DLD1 (cell line): ENCODE measurements around the gene SSBP3.

Experiments
- in situ Hi-C: cut with HindIII; loops from 2 replicates; pipeline ENCODE4 v1.10.0; 2017; ENCODE audit warnings: low sequenced_read_pairs

The SSBP3 gene

DNA sequence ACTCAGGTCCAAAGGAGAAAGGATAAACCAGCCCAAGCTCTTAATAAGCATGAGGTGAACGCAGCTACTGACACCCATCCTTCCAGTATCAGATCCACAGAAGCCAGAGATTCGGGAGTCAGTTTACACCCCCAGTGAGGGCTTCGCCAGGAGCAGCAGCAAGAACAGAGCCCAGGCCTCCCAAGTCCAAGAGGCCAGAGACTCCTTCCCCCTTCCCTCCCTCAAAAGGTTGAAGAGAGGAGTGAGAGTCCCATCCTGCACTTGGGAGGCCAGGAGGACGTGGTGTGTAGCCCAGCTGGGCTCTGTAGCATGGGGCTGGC is 133.5 kb downstream of the SSBP3 start:
- in situ Hi-C loops, result no loop called here

DNA sequence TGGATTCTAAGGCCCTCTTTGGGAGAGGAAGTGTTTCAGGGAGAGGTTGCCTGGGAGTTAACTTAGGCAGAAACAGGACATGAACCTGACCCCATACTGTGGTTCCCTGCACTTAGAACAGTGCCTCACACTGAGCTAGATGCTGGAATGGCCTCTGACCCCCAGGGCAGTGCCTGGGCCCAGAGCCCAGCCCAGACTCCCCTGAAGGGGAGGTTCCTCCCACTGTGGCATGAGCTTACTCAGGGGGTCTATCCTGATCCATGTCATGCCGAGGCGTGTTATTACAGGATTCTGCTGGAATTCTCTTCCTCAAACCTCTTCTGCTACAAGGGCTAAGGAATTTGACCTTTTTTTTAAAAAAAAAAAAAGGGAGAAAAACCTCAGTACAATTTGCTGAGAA is 134.1 kb downstream of the SSBP3 start:
- in situ Hi-C loops, result no loop called here

DNA sequence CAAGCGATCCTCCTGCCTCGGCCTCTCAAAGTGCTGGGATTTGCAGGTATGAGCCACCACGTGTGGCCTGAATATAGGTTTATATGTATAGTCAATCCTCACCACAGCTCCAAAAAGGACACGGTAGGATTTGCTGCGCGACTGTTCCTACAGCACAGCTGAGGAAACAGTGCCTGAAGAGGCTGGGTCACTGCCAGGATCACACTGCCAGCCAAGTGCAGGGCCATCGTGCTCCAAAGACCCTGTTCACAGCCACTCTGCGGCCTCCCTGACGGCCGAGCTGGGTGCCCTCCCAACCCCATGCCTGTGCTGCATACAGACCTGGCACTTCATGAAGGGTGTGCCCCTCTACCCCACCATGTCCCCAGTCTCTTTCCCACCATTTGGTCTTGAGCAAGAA is 134.9 kb downstream of the SSBP3 start:
- in situ Hi-C loops, result no loop called here

DNA sequence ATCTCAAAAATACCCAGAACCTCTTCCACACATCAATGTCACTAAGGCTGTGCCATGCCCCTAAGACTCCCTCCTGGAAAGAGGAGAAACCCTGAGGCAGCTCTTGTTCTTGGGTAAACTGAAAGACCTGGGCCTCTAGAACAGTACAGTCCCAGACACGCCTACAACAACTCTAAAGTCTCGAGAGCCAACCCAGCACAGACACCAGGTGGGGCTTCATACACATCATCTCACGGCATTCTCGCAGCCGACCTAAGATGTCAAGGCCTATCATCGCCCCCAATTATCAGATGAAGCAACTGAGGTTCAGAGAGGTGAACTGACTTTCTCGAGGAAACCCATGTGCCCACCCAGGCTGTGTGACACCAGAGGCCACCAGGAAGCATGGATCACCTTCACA is 135.7 kb downstream of the SSBP3 start:
- in situ Hi-C loops, result no loop called here

DNA sequence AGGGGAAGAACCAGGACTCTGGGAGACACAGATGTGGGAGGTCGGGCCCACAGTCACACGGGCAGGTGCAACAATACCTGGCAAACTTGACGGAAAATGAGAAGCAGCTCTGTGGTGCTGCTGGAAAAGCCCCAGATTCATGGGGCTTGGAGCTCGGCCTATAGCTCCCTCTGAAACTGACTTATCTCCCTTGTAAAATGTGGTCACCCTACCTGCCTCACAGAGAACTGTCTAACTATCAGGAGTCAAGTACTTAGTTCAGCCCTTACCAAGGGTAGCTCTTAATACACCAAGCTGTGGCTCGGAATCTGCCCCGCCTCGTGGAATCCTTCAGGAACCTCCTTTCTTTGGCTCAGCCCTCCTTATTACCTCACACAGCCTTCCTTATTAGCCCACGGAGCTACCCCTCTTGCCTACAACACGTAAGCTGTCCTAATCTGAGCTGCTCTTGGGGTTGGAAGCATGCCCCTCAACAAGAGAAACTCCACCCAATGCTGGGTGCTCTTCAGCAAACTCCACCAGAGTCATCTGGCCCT is 137.4 kb downstream of the SSBP3 start:
- in situ Hi-C loops, result no loop called here

DNA sequence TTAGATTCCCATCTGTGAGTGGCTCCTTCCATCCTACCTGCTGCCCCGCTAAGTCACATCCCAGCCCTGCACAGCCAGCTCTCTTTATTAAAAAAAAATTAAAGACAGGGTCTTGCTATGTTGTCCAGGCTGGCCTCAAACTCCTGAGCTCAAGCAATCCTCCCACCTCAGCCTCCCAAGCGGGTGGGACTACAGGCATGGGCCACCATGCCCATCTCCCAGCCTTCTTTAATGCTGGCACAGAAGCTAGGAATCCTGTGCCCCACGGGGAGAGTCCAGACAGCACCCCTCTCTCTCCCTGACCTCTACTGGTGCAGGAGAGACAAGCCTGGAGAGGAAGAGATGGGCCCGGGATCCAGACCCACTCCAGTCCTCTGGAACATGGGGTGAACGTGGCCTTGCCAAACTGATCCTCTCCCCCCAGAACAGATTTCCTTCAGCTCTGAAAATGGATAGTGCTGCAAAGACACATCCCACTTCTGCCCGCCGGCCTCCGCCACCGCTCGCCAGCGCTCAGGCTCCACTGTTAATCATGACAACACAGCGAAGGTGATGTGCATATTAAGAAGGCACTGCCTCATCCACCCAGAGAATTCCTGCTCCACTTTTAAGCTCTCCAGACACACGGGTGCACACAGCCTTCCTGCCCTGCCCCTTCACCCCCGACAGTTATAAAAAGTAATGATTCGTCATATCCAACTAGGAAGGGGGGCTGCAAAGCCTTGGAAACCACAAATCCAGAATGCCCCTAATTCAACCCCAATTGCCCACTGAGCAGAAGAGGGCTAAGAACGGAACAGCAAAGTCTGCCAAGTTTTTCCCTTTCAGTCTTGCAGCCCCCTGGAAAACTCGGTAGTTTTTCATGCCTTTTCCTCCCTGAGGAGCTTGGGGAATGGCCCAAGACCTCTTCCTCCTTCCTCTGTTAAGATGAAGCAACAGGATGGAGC is 138.1 kb downstream of the SSBP3 start:
- in situ Hi-C loops, result no loop called here

DNA sequence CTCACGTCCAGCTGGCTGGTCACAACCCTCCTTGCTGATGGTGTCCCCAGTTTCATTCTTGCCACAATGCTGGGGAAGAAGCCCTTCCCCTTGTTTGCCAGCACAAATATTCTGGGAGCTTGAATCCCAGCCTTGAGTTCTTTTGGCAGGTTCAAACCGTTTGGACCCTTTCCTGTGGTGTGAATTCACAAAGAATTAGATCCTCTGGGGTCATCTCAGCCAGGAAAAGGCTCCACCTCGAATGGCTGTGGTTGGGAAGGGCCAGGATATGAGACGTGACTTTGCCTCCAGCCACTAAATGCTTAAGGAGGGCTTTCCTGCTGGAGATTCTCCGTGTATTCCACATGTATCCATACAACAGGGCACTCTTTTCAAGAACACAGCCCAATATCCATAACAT is 139.3 kb downstream of the SSBP3 start:
- in situ Hi-C loops, result no loop called here

DNA sequence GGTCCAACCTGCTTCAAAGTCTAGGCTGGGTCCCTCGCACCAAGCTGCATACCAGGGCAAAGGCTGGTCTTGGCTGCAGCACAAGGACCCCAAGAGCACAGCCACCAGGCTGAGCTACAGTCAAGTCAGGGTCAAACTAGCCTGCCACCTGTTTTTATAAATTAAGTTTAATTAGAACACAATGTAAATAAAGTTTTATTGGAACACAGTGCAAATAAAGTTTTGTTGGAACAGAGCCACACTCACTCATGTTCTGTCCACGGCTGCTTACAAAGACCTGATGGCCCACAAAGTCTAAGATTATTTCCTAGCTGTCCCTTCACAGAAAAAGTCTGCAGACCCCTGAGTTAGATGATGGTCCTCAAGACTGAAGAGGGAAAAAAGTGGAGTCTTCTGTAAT is 140.0 kb downstream of the SSBP3 start:
- in situ Hi-C loops, result no loop called here

DNA sequence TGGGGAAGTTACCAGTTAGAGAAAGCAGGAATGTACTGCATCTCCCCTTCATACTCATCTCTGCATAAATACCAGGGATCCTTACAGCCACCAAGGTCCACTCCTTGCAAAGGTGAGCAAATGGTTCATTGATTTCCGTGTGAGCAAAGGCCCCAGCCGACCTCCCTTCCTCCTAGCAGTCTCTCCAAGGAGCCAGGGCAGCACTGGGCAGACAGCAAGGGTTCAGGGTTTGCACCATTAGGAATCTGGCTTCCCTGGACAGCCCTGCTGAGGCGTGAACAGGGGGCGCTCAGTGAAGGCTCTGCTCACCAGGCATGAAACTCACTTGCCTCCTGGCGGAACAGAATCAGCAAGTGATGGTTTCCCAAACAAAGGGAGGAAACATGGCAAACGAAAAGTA is 140.5 kb downstream of the SSBP3 start:
- in situ Hi-C loops, result no loop called here

DNA sequence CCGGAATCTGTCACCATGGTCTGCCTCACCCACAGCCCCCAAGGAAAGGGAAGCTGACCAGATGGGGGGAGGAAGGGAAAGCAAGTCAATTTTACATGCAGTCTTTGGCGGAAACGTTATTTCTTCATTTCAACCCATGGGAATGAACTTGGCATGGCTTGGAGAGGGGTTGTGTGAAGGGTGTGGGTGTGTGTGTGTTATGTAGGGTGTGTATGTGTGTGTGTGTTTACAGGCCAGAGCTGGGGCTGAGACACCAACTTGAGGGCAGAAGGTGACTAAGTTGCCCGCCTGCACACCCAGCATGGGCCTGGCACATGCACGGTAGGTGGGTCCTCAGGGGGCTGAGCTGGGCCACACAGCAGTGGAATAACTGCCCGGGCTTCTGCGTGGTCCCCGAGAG is 141.1 kb downstream of the SSBP3 start:
- in situ Hi-C loops, result no loop called here

DNA sequence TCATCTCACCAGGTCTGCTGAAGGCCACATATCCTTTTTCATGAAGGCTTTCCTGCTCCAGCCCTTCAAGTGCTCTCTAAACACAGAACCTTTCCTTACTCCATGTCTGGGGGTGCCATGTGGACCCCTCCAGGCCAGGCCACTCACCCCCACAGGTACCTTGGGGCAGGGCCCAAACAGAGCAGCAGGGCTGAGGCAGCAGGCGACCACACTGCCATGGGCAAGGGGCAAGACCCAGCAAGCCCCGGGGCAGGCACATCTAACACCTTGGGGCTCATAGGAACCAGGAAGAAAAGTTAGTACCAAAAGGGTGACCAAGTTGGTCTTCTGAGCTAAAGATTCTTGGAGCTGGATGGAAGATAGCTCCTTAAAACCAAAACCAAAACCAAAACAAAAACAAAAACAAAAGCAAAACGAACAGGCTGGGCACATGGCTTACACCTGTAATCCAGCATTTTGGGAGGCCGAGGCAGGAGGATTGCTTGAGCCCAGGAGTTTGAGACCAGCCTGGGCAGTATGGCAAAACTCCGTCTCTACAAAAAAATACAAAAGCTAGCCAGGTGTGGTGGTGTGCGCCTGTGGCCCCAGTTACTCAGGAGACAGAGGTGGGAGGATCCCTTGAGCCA is 142.5 kb downstream of the SSBP3 start:
- in situ Hi-C loops, result no loop called here

DNA sequence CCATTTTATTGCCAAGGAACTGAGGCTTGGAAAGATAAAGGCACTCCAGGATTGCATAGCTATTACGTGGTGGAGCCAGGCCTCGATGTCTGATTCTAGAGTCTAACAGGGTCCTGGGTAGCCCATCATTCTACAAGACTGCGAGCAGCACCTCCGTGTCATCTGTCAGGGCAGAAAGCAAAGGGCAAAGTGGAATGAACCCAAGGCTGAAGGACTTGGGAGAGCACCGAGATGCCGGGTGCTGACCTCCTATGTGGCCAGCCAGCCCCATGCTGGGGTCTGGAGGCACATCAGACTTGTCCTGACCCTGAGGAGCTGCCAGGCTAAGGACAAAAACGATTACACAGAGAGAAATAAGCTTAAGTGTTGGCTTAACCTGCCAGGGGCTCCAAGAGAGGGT is 143.9 kb downstream of the SSBP3 start:
- in situ Hi-C loops, result no loop called here

DNA sequence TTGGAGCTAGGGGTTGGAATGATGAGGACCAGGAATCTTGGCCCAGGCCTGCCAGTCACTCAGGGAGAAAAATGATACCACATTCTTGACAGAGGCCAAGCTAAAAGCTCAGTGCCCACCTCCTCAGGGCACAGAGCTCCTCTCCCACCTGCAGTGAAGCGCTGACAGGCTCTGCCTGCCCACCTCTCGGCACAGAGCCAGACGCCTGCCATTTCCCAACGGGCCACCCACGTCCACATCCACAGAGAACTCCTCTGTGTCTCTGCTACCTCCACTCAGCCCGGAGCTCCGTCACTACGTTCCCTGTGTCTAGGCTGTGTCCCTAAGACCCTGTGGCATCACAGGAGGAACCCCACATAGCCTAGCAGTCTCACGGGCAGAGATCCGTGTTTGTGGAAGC is 145.4 kb downstream of the SSBP3 start:
- in situ Hi-C loops, result no loop called here

DNA sequence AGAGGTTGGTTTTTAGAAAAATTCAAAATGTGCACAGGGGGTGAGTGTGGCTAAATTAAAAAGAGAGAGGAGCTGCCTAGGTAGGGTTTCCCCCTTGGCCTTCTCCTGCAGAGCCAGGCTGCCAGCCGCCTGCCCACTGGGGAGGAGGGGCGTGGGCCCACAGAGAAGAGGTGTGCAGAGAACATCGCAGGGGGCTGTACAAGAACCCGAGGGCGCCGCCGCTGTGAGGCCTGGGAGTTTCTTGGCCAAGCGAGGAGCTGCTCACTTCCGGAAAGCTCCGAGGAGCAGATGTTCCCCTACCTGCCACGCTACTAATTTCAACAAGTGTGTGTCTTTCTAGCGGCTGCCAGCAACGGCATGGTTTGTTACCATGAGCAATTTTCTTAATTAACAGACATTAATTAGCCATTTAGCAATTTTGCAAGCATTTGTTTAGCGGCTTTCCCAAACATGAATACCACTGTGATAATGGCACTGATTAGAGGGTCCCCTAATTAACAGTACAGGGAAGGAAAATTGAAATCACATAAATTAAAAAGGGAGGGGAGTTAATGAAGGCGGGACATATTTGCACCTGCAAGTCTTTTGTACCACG is 146.6 kb downstream of the SSBP3 start:
- in situ Hi-C loops, result no loop called here

DNA sequence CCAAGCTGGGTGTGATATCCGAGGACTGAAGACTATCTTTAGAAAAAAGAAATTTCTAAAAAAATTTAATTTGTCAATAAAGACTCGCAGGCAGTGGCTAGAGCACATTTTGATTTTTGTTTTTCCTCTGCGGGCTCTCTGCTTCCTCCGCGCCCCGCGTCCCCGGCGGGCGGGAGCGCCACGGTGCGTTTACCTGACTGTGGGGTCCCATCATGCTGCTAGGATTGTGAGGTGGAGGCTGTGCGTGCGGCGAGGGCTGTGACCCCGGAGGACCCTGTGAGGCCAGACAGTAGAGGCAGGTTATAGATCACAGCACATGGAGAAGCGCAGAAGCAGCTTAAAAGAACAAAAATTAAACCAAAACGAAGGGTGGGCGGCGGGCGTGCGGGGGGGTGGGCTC is 148.3 kb downstream of the SSBP3 start:
- in situ Hi-C loops, result no loop called here

DNA sequence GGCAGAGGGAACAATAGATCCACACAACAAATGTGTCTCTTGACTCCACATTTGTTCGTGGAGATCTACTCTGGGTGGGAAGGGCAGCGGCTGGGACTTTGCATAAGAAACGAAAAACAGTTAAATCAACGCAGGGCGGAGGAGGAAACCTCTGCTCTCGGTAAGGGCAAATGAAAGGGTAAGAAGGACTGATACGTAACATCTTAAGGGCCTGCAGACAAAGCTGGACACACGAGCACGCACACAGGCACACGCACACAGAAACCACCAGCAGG is 148.9 kb downstream of the SSBP3 start:
- in situ Hi-C loops, result no loop called here

DNA sequence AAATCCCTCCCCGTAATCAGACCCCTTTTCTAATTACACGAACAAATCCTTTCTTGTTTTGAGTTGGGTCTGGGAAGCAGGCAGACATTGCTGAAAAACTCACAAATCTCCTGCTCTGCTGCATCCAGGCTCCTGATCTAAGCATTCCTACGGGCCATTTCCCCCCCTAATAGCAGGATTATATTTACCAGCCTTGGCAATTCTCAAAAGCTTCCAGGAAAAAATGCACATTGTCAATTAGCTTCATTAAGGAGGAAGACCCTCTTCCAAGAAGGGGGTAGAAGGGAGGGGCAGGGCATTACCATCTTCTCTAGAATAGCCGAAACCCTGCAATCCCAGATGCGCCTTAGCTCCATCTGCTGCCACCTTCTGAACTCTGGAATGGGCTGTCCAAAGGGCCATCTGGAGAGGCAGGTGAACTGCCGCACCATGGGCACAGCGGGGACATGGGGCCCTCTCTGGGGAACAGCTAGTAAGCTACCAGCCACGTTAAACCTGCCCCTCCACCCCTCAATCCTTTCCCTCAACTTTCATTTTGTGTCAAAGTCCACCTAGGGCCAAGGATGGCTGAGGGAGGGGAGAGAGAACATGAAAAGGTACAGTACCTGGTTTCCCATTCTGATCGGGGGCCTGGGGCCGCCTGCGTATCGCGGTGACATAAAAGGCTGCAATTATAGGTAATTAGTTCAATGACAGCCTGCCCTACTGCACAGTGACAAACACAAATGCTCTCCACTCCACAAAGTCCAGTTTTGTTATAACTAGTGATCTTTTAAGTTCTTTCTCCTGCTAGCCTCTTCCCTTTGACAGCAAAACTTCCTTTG is 149.5 kb downstream of the SSBP3 start:
- in situ Hi-C loops, result no loop called here

DNA sequence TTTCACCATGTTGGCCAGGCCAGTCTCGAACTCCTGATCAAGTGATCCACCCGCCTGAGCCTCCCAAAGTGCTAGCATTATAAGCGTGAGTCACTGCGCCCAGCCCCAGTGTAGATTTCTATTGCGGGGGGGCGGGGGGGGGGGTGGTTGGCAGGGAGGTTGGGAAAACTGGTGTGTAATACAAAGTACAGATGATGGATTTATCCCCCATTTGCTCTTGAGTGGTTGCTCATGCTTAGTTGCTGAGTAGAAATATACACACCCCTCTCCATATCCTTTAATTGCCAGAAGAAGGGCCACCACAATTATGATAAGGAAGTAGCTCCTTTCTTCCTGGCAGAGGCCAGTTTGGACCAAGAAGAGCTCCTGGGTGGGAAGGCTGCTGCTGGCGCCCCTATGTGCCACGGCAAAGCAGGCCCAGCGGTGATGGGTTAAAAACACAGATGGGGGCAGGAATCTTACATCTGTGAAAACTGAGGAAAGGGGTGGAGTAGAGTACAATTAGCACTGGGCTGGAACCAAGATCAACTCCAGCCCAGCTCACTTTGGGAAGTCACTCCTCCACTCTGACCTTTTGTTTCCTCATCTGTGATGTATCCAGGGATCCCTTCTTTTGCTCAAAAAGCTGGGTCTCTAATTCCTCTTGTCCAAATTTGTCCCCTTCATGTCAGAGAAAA is 151.0 kb downstream of the SSBP3 start:
- in situ Hi-C loops, result no loop called here

DNA sequence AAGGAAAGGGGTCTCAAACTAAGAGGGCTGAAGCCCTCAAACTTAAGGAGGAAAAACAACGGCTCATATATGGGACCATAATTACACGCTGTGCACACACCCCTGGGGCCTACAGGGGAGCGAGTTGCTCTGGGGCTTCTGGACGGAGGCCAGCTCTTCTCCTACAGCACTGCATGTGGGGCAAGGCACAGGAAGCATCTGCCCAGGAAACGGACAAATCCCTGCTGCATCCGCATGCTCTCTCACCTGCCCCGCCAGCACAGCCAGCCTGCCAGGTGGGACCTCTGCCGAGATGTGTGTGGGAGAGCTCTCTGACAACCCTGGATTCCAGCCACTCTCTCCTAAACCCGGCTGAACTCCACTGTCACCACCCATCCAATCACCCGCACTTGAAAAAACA is 152.1 kb downstream of the SSBP3 start:
- in situ Hi-C loops, result no loop called here

DNA sequence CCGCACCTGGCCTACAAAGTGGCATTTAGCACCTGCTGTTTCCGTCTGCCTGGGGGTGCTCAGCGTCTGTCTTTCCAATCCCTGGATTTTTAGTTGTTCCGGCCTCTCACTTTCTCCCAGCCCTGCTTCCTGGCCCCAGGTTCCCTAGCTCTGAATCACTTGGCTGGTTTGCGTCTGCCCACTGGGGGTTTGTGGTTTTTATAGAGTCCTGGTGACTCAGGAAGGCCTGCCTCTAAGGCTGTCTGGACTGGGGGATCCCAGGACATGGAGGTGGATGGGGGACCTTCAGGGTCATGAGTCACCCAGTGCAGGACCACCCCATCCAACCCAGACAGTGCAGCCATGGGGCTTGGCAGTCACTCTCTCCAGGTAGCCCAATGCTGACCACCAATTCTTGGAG is 152.7 kb downstream of the SSBP3 start:
- in situ Hi-C loops, result no loop called here
